PC-3 (cell line): ENCODE results near the gene COL5A2.

Experiments
- CTCF ChIP-seq: fragments of 300-600 bp; sonication (generic); conservative IDR thresholded peaks from 2 replicates; pipeline ENCODE4 v1.5.1; 2017; ENCODE audit warnings: antibody characterized with exemption, low read depth, mild to moderate bottlenecking, low read length
- EZH2phosphoT487 ChIP-seq: fragments of 300-600 bp; sonication (generic); IDR thresholded peaks from 2 replicates; pipeline ENCODE4 v1.6.1; 2018; ENCODE audit warnings: mild to moderate bottlenecking, antibody characterized with exemption, low read length, borderline replicate concordance

DNA sequence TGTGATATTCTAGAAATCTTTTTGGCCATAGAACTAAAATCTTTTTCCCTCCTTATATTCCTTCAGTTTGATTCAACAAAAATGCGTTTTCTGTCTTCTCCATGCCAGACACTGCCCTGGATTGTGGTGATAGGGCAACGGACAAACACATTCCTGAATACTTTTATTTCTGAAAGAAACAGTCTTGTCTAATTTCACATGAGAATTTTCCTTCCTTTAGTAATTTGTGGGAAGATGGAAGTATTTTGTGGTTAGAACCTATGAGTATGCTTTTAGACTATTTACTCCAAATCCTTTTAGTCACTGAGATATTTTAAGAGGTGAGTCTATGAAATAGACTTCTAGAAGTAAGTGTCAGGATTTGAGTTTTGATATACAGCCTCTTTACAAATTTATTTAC, 49.6 kb downstream of the COL5A2 start:
- TF ChIP-seq CTCF (no peak), EZH2phosphoT487 (no peak)
